ENCODE data around the gene SLC26A2. TPM values are rescaled to one million over a fixed set of nuclear protein-coding genes. Genes with fewer than 3 reads are reported as not detected.
A peak's percentile ranks its signal among the peaks of the same experiment; 100 is the strongest.

Gene SLC26A2
- total RNA-seq, 1 donor from 2014 or later = 3.2 TPM

DNA sequence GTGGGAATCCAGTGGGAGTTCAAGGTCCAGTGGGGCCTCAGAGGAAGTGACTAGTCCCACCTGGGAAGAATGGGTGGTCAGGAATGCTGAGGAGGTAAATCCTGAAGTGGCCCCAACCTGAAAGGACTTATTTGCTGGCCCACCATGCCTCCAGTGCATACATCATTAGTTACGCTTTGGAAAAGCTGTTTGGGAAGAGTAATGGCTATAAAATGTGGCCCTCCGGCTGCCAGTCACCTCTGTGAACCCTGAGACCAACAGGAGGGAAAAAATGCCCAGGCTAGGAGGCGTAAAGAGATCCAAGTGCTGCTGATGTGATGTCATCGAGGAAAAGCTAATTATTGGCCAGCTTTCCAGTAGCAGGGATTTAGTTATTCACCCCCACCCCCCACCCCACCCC, 2.7 kb upstream of the SLC26A2 start:
- intact Hi-C loops (cut with micrococcal nuclease) = no loop called here
- no peak for ATAC-seq
- DNase-seq = no peak

DNA sequence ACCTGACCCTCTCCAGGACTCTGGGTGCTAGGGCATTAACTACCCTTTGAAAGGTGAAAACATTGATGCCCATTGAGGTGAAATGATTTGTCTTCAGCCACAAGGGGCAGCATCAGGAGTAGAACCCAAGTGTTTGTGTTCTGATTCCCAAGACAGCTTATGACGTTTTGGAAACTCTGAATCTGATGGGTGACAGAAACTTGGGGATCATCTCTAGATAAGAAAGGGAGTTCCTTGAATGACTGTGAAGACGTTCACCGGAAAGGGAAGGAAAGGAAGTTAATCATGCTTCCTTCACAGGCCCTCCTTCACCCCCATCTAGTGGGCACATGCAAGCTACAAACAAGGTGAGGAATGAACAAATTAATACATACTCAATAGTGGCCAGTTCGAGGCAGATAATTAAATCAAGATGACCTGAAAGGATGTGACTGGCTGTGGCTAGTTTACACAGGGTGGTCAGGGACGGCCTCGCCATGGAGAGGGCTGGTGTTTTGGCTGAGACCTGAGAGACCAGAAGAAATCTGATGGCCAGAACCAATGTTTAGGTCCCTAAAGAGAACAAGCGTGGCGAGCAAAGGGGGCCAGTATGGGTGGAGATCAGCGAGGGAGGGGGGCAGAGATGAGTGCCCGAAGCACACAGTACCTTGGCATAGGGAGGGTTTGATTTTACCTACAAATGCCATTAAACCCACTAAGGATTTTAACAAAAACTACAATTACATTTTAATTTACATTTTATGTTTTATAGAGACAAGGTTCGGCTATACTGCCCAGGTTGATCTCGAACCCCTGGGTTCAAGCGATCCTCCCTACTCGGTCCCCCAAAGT, 937 bp upstream of the SLC26A2 start:
- DNase-seq = no peak
- ATAC-seq = peak; percentile 1
- intact Hi-C loops (cut with micrococcal nuclease) = no loop called here

DNA sequence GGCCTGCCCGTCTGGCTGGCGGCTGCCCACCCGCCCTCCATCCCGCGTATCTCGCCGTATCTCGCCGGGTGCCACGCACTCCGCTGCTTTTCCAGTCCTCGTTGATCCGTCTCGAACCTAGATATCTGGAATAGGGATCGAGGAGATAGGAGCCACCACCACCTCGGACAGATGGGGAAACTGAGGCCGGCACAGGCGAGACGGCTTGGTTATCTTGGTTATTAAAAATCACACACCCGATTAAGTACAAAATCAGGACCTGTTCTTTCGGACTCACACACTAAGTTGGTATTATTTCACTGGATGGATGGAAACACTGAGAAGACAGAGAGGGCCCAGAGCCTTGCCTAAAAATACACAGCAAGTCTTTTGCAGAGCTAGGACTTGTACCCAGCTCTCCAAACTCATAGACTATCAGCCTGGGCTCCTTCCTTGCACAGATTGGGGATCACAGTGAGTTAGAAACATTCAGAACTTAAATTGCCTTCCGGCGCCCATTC, 678 bp downstream of the SLC26A2 start:
- no peak for ATAC-seq
- no peak for DNase-seq
- intact Hi-C loops (cut with micrococcal nuclease) = no loop called here

DNA sequence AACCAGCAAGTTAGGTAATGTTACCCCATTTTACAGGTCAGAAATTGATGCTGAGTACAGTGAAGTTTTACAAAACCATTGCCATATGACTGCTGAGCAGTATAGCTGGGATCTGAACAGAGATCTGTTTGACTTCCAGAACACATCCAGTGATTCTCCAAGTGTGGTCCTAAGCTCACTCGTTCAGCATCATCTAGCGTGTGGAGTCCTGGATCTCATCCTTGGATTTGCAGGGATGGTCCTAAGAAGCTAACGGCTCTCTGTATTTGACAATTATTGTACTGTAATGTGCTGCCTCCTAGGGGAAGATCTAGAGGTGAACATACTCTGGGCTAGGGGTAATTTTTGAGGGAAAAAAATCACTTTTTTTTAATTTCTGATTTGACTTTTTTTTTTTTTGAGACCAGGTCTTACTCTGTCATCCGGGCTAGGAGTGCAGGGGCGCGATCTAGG, 1.4 kb downstream of the SLC26A2 start:
- no peak for DNase-seq
- intact Hi-C loops (cut with micrococcal nuclease) = no loop called here
- ATAC-seq = no peak

DNA sequence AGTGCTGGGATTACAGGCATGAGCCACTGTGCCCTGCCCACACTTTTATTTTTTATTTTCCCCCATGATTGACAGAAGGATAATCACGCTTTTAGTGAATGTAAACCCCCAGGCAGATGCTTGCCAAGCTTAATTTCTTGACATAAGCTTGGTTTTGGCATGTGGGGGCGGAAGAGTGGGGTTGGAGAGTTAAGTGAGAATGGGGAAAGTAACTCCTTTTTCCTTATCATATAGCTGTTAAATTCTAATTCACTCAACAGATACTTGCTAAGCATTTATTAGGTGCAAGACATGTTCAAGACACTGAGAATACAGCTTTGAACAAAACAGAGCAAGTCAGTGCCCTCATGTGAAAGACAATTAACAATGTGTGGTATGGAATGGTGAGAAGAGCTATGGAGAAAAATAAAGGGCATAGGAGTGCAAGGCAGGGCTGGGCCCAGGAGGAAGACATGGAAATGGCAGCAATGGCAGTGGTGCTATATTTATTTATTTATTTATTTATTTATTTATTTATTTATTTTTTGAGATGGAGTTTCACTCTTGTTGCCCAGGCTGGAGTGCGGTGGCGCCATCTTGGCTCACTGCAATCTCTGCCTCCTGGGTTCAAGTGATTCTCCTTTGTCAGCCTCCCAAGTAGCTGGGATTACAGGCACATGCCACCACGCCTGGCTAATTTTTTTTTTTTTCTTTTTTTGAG, 2.2 kb downstream of the SLC26A2 start:
- DNase-seq (no peak), ATAC-seq (no peak)
- intact Hi-C loops (cut with micrococcal nuclease) = no loop called here

DNA sequence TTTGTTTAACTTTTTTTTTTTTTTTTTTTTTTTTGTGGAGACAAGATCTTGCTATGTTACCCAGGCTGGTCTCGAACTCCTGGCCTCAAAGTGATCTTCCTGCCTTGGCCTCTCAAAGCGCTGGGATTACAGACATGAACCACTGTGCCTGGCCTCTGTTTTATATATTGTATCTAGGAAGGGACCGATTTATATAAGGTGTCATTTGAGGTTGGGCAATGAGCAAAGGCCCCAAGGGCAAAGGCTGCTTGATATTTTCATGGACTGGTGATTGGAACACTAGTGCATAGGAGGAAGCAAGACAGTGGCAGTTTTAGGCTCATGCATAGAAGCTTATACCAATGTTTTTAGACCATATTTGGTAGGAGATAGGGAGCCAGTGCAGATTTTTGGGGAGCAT, 3.2 kb downstream of the SLC26A2 start:
- no peak for DNase-seq
- ATAC-seq = no peak
- intact Hi-C loops (cut with micrococcal nuclease) = no loop called here

DNA sequence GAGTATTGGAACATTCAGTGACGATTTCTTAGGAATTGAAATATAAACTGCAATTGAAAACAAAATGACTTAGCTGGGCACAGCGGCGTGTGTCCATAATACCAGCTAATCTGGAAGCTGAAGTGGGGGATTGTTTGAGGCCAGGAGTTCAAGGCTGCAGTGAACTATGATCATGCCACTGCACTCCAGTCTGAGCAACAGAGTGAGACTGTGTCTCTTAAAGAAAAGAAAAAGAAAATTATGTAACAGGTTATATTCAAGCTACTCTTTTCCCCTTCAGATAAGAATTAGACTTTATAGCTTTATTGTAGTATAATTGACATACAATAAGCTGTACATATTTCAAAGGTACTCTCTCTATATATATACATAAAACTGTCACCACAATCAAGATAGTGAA, 6.4 kb downstream of the SLC26A2 start:
- intact Hi-C loops (cut with micrococcal nuclease) = no loop called here
- ATAC-seq (no peak), DNase-seq (no peak)

DNA sequence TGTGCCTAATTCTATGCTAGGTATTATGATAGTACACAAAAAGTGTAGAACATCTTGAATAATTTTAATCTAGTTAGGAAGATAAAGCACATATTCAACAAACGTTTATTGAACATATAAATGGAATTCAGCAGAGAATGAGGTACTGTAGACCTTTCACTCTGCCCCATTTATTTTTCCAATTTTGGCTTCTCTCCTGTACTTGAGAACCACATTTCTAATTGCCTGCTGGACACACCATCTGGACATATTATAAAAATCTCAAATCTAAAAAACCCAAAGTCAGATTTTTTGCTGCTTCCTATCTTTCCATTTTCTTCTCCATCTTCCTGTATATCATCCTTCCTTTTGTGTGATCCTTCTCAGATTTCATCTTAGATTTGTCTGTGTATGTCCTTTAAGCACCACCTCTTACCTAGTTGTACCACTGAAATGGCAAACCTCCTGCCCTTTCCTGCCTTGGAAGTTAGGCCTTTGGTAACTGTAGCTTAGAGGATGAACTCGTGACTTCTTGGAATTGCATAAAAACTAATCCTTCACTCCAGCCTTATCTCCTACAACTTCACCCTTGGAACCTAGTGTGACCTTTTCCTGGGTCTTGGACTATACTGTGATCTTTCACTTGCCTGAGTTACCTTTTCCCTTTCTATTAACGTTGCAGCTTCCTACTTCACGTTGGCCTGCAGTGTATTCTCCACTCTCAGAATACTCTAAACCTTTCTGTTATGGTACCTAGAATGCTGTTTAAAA, 8.8 kb downstream of the SLC26A2 start:
- no peak for ATAC-seq
- intact Hi-C loops (cut with micrococcal nuclease) = no loop called here
- no peak for DNase-seq

DNA sequence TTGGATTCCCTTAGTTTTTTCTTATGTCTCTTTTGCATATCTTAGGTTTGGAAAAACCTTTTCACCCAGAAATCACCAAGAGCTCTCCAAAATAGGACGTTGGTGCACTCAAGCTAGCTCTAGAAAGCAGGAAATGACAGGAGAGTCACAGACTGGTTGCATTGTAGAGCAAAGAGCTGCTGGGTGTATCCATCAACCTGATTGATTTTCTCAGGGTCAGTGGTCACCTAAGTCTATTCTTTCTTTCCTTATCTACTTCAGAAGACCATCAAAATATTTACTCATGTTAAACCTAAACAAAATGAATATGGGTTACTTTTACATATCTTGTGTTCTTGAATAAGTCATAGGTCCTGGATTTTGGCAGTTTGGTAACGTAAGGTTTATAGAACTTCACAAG, 14.9 kb downstream of the SLC26A2 start:
- intact Hi-C loops (cut with micrococcal nuclease) = no loop called here
- DNase-seq (no peak), ATAC-seq (no peak)

DNA sequence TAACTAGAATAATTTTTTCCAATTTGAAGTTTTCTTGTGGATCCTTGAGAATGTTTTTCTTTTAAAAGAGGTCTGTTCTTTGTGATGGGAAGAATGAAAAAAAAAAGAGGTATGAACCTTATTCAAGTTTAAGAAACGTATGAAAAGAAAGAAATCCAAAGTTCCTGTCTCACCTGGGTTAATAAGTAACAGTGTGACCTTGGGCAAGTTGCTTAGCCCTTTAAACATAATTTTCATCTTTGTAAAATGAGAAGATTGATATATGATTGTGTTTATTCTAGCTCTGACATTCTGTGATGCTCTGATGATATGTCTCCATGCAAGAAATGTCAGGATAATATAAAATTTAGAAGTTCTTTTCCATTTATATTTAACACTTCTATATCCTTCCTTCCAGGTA, 19.3 kb downstream of the SLC26A2 start:
- intact Hi-C loops (cut with micrococcal nuclease) = loop anchor here (10.0 kb wide), 1 partner anchor 145 kb away; no protein-coding TSS in a partner anchor
- ATAC-seq (no peak), DNase-seq (no peak)

DNA sequence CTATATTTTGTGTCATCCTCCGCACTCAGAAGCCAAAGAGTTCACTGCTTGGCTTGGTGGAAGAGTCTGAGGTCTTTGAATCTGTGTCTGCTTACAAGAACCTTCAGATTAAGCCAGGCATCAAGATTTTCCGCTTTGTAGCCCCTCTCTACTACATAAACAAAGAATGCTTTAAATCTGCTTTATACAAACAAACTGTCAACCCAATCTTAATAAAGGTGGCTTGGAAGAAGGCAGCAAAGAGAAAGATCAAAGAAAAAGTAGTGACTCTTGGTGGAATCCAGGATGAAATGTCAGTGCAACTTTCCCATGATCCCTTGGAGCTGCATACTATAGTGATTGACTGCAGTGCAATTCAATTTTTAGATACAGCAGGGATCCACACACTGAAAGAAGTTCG, 20.6 kb downstream of the SLC26A2 start:
- no peak for ATAC-seq
- no peak for DNase-seq
- intact Hi-C loops (cut with micrococcal nuclease) = loop anchor here (10.0 kb wide), 1 partner anchor 146 kb away; no protein-coding TSS in a partner anchor

DNA sequence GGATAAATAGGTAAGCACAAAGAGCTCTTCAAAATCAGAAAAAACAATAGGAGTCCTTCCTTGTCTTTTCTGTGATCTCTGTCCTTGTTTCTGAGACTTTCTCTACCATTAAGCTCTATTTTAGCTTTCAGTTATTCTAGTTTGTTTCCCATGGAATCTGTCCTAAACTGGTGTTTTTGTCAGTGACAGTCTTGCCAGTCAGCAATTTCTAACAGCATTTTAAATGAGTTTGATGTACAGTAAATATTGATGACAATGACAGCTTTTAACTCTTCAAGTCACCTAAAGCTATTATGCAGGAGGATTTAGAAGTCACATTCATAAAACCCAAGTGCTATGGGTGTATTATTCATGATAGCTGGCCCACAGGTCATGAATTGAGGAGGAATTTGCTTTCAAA, 21.9 kb downstream of the SLC26A2 start:
- ATAC-seq (no peak), DNase-seq (no peak)
- intact Hi-C loops (cut with micrococcal nuclease) = loop anchor here (10.0 kb wide), 1 partner anchor 148 kb away; no protein-coding TSS in a partner anchor

DNA sequence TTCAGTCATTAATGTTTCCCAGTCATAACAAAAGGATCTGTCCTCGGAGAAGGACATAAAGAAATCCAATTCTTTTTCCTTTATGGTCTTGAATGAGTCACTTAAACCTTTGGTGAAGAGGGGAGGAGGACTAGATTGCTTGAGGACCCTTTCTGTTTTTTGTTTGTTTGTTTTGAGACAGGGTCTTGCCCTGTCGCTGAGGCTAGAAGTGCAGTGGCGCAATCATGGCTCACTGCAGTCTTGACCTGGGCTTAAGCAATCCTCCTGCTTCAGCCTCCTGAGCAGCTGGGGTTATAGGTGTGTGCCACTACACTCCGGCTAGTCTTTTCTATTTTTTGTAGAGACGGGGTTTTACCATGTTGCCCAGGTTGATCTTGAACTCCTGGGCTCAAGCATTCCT, 27.6 kb downstream of the SLC26A2 start:
- intact Hi-C loops (cut with micrococcal nuclease) = loop anchor here (10.0 kb wide), 1 partner anchor 153 kb away; no protein-coding TSS in a partner anchor

DNA sequence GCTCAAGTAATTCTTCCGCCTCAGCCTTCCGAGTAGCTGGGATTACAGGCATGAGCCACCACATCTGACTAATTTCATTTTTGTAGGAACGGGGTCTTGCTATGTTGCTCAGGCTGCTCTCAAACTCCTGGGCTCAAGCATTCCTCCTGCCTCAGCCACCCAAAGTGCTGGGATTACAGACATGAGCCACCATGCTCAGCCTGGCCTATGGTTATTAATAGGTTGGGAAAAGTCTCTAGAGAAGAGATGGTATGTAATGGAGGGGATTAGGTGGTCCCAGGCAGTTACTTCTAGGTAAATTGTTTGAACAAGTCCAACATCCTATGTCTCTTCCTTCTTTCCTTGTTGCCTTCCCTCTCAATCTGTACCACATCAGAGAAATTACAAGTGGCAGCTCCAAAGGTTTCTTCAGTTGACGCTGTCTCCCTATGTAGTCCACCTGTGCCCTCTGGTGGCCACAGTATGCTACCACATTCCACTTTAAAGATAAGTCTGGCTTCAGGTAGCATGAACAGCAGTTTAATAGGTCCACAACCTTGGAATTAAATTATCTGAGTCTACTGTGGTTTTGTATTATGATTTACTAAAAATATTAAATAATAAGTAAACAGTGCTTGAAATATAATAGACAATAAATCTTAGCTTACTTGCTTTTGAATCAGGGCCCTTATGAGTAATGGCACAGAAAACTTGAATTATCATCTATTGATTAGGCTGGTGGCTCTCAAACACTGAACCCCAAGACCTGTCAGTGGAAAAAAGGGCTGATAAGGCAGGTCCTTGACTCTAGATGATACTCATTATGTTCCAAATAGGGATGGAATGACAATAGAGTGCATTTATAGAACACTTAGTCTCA, 30.2 kb downstream of the SLC26A2 start:
- ATAC-seq = peak; percentile 84
- DNase-seq = peak; percentile 63
- intact Hi-C loops (cut with micrococcal nuclease) = no loop called here

More for the DNA sequence above, 27.6 kb downstream of the SLC26A2 start:
- DNase-seq (no peak), ATAC-seq (no peak)

DNA sequence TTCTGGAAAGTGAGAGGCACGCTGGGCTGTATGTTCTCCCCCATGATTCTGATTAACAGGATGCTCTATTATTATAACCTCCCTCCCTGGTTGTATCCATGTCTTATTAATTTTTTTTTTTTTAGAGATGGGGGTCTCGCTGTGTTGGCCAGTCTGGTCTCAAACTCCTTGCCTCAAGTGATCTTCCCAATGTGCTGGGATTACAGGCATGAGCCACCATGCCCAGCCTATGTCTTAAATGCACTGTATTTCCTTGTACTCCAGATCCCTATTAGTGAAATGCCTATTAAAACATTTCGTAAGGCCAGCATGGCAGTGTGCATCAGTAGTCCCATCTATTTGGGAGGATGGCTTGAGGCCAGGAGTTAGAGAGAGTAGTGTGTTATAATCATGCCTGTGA, 32.9 kb downstream of the SLC26A2 start:
- intact Hi-C loops (cut with micrococcal nuclease) = loop anchor here (2.0 kb wide), 1 partner anchor 357 kb away; no protein-coding TSS in a partner anchor
- ATAC-seq = no peak
- no peak for DNase-seq

DNA sequence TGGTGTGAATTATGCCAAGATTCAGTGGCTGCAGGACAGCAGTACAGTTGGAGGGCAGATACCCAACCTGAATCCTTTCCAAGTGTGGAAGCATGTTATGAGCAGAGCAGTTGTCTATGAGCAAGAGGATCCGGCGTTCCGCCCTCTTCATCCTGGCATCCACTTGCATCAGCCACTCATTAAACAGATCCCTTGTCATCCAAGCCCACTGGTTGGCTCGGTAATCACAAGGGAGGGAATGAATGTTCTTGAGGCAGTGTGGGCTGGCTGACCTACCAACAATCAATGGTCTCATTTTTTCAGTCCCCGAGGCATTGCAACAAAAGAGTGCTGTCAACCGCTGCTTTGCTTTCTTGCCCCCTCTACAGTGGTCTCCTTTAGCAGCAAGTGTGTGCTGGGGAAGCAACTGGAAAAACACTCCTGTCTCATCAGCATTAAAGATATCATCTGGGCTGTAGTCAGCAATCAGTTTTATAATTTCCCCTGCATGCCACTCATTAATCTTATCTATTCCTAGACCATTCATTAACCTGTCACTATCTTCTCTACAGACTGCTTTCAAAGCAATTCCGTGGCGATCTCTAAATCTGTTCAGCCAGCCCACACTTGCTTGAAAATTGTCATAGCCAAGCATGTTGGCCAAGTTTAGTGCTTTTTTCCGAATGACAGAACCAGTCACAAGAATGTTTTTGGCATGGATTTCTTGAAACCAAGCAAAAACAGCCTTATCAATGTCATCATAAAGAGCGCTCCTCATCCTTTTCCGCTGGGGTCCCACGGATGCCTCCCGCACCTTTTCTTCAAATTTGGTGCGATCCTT, 35.0 kb downstream of the SLC26A2 start:
- ATAC-seq (no peak), DNase-seq (no peak)
- intact Hi-C loops (cut with micrococcal nuclease) = no loop called here

DNA sequence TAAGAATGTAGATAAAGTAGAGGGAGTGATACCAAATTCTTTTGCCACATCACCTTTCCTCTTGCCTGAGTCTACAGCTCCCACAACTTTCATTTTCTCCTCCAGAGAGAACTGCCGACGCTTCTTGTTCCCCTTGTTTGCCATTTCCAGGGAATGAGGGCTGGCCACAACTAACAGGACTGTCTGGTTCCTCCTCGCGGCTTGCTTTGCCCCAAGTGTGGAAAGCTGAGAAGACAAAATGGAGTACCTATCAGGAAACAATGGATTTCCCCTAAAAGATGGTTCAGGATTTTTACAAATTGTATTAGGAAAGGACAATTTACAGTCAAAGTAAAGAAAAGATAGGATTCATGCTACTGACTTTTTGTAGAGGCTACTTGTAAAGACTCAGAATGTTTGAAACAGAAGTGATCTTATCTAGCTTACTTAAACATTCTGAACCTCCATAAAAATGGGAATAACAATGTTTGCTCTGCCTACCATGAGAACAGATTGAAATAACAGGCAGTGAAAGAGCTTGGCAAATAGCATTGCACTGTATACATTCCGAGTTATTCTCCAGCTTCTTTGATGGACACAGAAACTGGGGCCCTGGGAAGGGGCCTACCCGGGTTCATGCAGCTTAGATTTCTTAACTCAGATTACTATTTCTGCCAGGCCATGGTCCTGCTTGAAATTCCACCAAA, 35.8 kb downstream of the SLC26A2 start:
- intact Hi-C loops (cut with micrococcal nuclease) = no loop called here
- ATAC-seq = no peak
- DNase-seq = no peak

Measured in left ventricle myocardium superior (tissue), 1 donor.